IMR-90 (cell line): Measurements from ENCODE around the gene TUBB4A. TPM values are rescaled to one million over a fixed set of nuclear protein-coding genes. Genes with fewer than 3 reads are reported as not detected.

Experiments
- ATAC-seq: fragments of 200-7000 bp; cut with Tn5 transposase; 2 replicates; pipeline ENCODE4 v1.9.1; 2020; ENCODE audit warnings: low read depth, mild to moderate bottlenecking, moderate library complexity
- BruUV-seq: library from RNA; stranded (reverse); fragments of 400-500 nt; replicated peaks from 2 replicates; lab custom pipeline; 2021; lab: Mats Ljungman, UMichigan
- CTCF ChIA-PET: fragments of 300-600 bp; formaldehyde crosslinking; extraction: SDS; loops from one replicate; lab custom pipeline; 2021; ENCODE audit warnings: antibody characterized with exemption; lab: Yijun Ruan, JAX
- POLR2A ChIA-PET: fragments of 300-600 bp; sonication (Branson Sonifier 250); formaldehyde crosslinking; loops from one replicate; lab custom pipeline; 2022; ENCODE audit warnings: antibody characterized with exemption; ENCODE audit not compliant: unreplicated experiment; lab: Charles Lee
- DNase-seq: peaks from one replicate; pipeline ENCODE4 v3.0.0; 2013
- H2AFZ ChIP-seq: replicated peaks from 2 replicates; pipeline ENCODE3; 2013; ENCODE audit warnings: low read length, mild to moderate bottlenecking; ENCODE audit not compliant: poor library complexity
- H2AK5ac ChIP-seq: 2 replicates; pipeline ENCODE4 v1.6.1; 2013; ENCODE audit warnings: low read depth, low read length, inconsistent platforms
- H2AK9ac ChIP-seq: replicated peaks from 2 replicates; pipeline ENCODE3; 2013; ENCODE audit warnings: mild to moderate bottlenecking, low read depth, low read length, moderate library complexity; ENCODE audit not compliant: poor library complexity
- H2BK120ac ChIP-seq: 2 replicates; pipeline ENCODE4 v1.6.1; 2013; ENCODE audit warnings: low read depth, low read length, inconsistent platforms
- H2BK15ac ChIP-seq: 3 replicates; pipeline ENCODE4 v1.6.1; 2013; ENCODE audit warnings: low read depth, low read length, inconsistent platforms
- H2BK20ac ChIP-seq: 2 replicates; pipeline ENCODE4 v1.6.1; 2013; ENCODE audit warnings: low read depth, mild to moderate bottlenecking, inconsistent platforms, low read length, moderate library complexity
- H2BK5ac ChIP-seq: 2 replicates; pipeline ENCODE4 v1.6.1; 2013; ENCODE audit warnings: mild to moderate bottlenecking, low read depth, low read length, inconsistent platforms; ENCODE audit not compliant: poor library complexity, severe bottlenecking
- H3K14ac ChIP-seq: replicated peaks from 2 replicates; pipeline ENCODE4 v1.6.1; 2013; ENCODE audit warnings: low read depth, low read length, inconsistent platforms
- H3K18ac ChIP-seq: 2 replicates; pipeline ENCODE4 v1.6.1; 2013; ENCODE audit warnings: low read depth, low read length, control low read depth
- H3K23ac ChIP-seq: 2 replicates; pipeline ENCODE4 v1.6.1; 2013; ENCODE audit warnings: low read depth, low read length, inconsistent platforms
- H3K27ac ChIP-seq: 2 replicates; pipeline ENCODE4 v1.5.1; 2013; ENCODE audit warnings: mild to moderate bottlenecking, control low read depth, low read length; ENCODE audit not compliant: insufficient read depth
- H3K27me3 ChIP-seq: 2 replicates; pipeline ENCODE4 v1.6.1; 2013; ENCODE audit warnings: low read length; ENCODE audit not compliant: control insufficient read depth, insufficient read depth
- H3K36me3 ChIP-seq: 2 replicates; pipeline ENCODE4 v1.6.1; 2013; ENCODE audit warnings: low read length, mixed read lengths; ENCODE audit not compliant: control insufficient read depth, insufficient read depth
- H3K4ac ChIP-seq: 2 replicates; pipeline ENCODE4 v1.6.1; 2013; ENCODE audit warnings: low read depth, low read length, inconsistent platforms
- H3K4me1 ChIP-seq: 2 replicates; pipeline ENCODE4 v1.6.1; 2013; ENCODE audit warnings: low read length, mixed read lengths; ENCODE audit not compliant: control insufficient read depth, insufficient read depth
- H3K4me2 ChIP-seq: 2 replicates; pipeline ENCODE4 v1.6.1; 2013; ENCODE audit warnings: low read depth, mild to moderate bottlenecking, control low read depth, low read length, moderate library complexity
- H3K4me3 ChIP-seq: 2 replicates; pipeline ENCODE4 v1.5.1; 2013; ENCODE audit warnings: low read depth, mild to moderate bottlenecking, control low read depth, low read length, moderate library complexity; ENCODE audit not compliant: insufficient read depth
- H3K56ac ChIP-seq: 2 replicates; pipeline ENCODE4 v1.6.1; 2013; ENCODE audit warnings: low read length, inconsistent platforms; ENCODE audit not compliant: insufficient read depth; ENCODE audit errors: extremely low read depth
- H3K79me1 ChIP-seq, 2 experiments: 2 replicates each; pipeline ENCODE4 v1.6.1; 2013; ENCODE audit warnings: low read length in 2 of 2, inconsistent platforms in 1 of 2, low read depth in 1 of 2
- H3K9ac ChIP-seq: 2 replicates; pipeline ENCODE4 v1.6.1; 2013; ENCODE audit warnings: low read depth, low read length, control low read depth
- H3K9me1 ChIP-seq: 2 replicates; pipeline ENCODE4 v1.6.1; 2013; ENCODE audit warnings: low read length, inconsistent platforms; ENCODE audit not compliant: insufficient read depth
- H3K9me3 ChIP-seq: 2 replicates; pipeline ENCODE4 v1.6.1; 2013; ENCODE audit warnings: low read length; ENCODE audit not compliant: control insufficient read depth, insufficient read depth
- H4K20me1 ChIP-seq: 2 replicates; pipeline ENCODE4 v1.6.1; 2013; ENCODE audit warnings: low read length, inconsistent platforms; ENCODE audit not compliant: insufficient read depth
- H4K5ac ChIP-seq: 2 replicates; pipeline ENCODE4 v1.6.1; 2013; ENCODE audit warnings: mild to moderate bottlenecking, low read depth, low read length, control low read depth
- H4K8ac ChIP-seq, 2 experiments: 2 replicates each; pipeline ENCODE4 v1.6.1; 2013; ENCODE audit warnings: low read depth in 2 of 2, low read length in 2 of 2, control low read depth in 1 of 2, inconsistent platforms in 1 of 2
- H4K91ac ChIP-seq: 2 replicates; pipeline ENCODE4 v1.6.1; 2013; ENCODE audit warnings: low read depth, low read length, inconsistent platforms; ENCODE audit not compliant: insufficient read depth
- BHLHE40 ChIP-seq: fragments of 150-350 bp; IDR thresholded peaks from 2 replicates; pipeline ENCODE4 v1.6.1; 2016; ENCODE audit warnings: mild to moderate bottlenecking, low read depth, low read length
- CEBPB ChIP-seq: IDR thresholded peaks from 2 replicates; pipeline ENCODE4 v1.6.1; 2012; ENCODE audit warnings: low read depth, low read length, improper control_type of control experiment
- CHD1 ChIP-seq: IDR thresholded peaks from 2 replicates; pipeline ENCODE4 v1.6.1; 2012; ENCODE audit warnings: low read depth, low read length, improper control_type of control experiment
- CTCF ChIP-seq: conservative IDR thresholded peaks from 2 replicates; pipeline ENCODE4 v1.5.1; 2012; ENCODE audit warnings: mild to moderate bottlenecking, low read depth, low read length, improper control_type of control experiment
- ELK1 ChIP-seq: fragments of 150-350 bp; IDR thresholded peaks from 2 replicates; pipeline ENCODE4 v1.6.1; 2016; ENCODE audit warnings: low read depth, mild to moderate bottlenecking, low read length, moderate library complexity, borderline replicate concordance
- FOS ChIP-seq: fragments of 150-350 bp; IDR thresholded peaks from 2 replicates; pipeline ENCODE4 v1.6.1; 2016; ENCODE audit warnings: low read depth, low read length
- MAFK ChIP-seq: IDR thresholded peaks from 2 replicates; pipeline ENCODE4 v1.6.1; 2012; ENCODE audit warnings: low read depth, low read length, improper control_type of control experiment
- MAZ ChIP-seq: IDR thresholded peaks from 2 replicates; pipeline ENCODE4 v1.6.1; 2012; ENCODE audit warnings: low read depth, mild to moderate bottlenecking, low read length, improper control_type of control experiment, moderate library complexity, borderline replicate concordance
- MXI1 ChIP-seq: IDR thresholded peaks from 2 replicates; pipeline ENCODE4 v1.6.1; 2012; ENCODE audit warnings: low read depth, mild to moderate bottlenecking, low read length, moderate library complexity, borderline replicate concordance
- NFE2L2 ChIP-seq: fragments of 150-350 bp; IDR thresholded peaks from 2 replicates; pipeline ENCODE4 v1.6.1; 2016; ENCODE audit warnings: low read depth, mild to moderate bottlenecking, low read length
- POLR2A ChIP-seq: IDR thresholded peaks from 2 replicates; pipeline ENCODE4 v1.6.1; 2012; ENCODE audit warnings: mild to moderate bottlenecking, low read depth, low read length
- RAD21 ChIP-seq: IDR thresholded peaks from 2 replicates; pipeline ENCODE4 v1.6.1; 2012; ENCODE audit warnings: low read length, improper control_type of control experiment
- RCOR1 ChIP-seq: IDR thresholded peaks from 2 replicates; pipeline ENCODE4 v1.6.1; 2012; ENCODE audit warnings: mild to moderate bottlenecking, low read length, improper control_type of control experiment; ENCODE audit not compliant: insufficient replicate concordance
- RFX5 ChIP-seq: IDR thresholded peaks from 2 replicates; pipeline ENCODE4 v1.8.0; 2012; ENCODE audit warnings: low read depth, mild to moderate bottlenecking, low read length, moderate library complexity
- SMC3 ChIP-seq: fragments of 150-350 bp; IDR thresholded peaks from 2 replicates; pipeline ENCODE4 v1.6.1; 2016; ENCODE audit warnings: low read depth, mild to moderate bottlenecking, antibody characterized with exemption, low read length, moderate library complexity
- USF2 ChIP-seq: fragments of 150-350 bp; IDR thresholded peaks from 2 replicates; pipeline ENCODE4 v1.6.1; 2017; ENCODE audit warnings: mild to moderate bottlenecking, antibody characterized with exemption, low read length, low read depth
- WGBS, 2 experiments: methylation state at CpG; one replicate each; pipeline versions ENCODE4 v1.1.5 to v1.1.7; 2013; ENCODE audit warnings: missing lambda C conversion rate in 2 of 2; ENCODE audit not compliant: insufficient read length in 1 of 2; ENCODE audit errors: extremely low coverage in 2 of 2; 5-methylcytosine and 5-hydroxymethylcytosine counted together
- dilution Hi-C: fragments of 300-500 bp; cut with HindIII; formaldehyde crosslinking; loops from one replicate; pipeline ENCODE4 v1.14.3; 2018; ENCODE audit warnings: low sequenced_read_pairs; ENCODE audit not compliant: unreplicated experiment
- in situ Hi-C: fragments of 300-500 bp; cut with MboI; formaldehyde crosslinking; loops from 3 replicates; pipeline ENCODE4 v1.14.3; 2019; ENCODE audit warnings: low sequenced_read_pairs, inconsistent platforms, mixed read lengths
- intact Hi-C: fragments of 100-400 bp; cut with micrococcal nuclease; formaldehyde crosslinking; loops from 2 replicates; pipeline ENCODE4 v1.10.0; 2022
- polyA plus RNA-seq, 3 experiments: library from polyadenylated mRNA; depleted of rRNA; stranded (reverse); fragments of >200 nt; gene quantifications; 2 replicates each; pipeline ENCODE4 v1.2.3, GENCODE V29; 2012; ENCODE audit warnings: low replicate concordance in 1 of 3
- total RNA-seq: library from RNA; depleted of rRNA; stranded (reverse); fragments of >200 nt; gene quantifications from 2 replicates; pipeline ENCODE4 v1.2.3, GENCODE V29; 2012

The TUBB4A gene
- total and polyA plus RNA-seq, 2 of the 4 experiments (the other 2 are of a cell fraction): not detected

GRCh38 chr19:6491802-6492592 lies 10.1 kb downstream of the TUBB4A start:
- H3K9me3 ChIP-seq: peaks cover 12% of the 10 kb centered on the region
- H3K27me3 ChIP-seq: no peaks in the 10 kb centered on the region
- intact Hi-C loops (no loop called here), dilution Hi-C loops (no loop called here), in situ Hi-C loops (no loop called here)
- H2BK120ac ChIP-seq: no peak overlapping the region
- no peaks in the 10 kb centered on the region for H3K79me1 ChIP-seq
- no peak overlapping the region for H2BK20ac ChIP-seq
- no peak overlapping the region for H3K14ac ChIP-seq
- no peak overlapping the region for H3K18ac ChIP-seq
- no peak overlapping the region for H2AFZ ChIP-seq
- no peak overlapping the region for H4K8ac ChIP-seq
- no peak for TF ChIP-seq MAZ
- no peak for TF ChIP-seq NFE2L2
- TF ChIP-seq BHLHE40: no peak
- TF ChIP-seq CEBPB: no peak
- TF ChIP-seq USF2: no peak
- TF ChIP-seq RCOR1: no peak
- no peak for TF ChIP-seq CHD1
- no peak for TF ChIP-seq ELK1
- TF ChIP-seq CTCF: no peak
- no peak for TF ChIP-seq POLR2A
- no peak for TF ChIP-seq MXI1
- TF ChIP-seq RAD21: no peak
- TF ChIP-seq MAFK: no peak
- TF ChIP-seq RFX5: no peak
- no peak for TF ChIP-seq SMC3
- TF ChIP-seq FOS: no peak
- H3K4me2 ChIP-seq: no peak overlapping the region
- DNase-seq (no peak), ATAC-seq (no peak)
- H3K27ac ChIP-seq: no peak overlapping the region
- ChIA-PET CTCF (interaction anchor here (0.6 kb wide), 1 partner anchor 844 kb away, joined by 4 read pairs; no protein-coding TSS in a partner anchor), POLR2A (no interaction called here)
- H4K20me1 ChIP-seq: no peaks in the 10 kb centered on the region
- H2BK15ac ChIP-seq: no peak overlapping the region
- H3K9me1 ChIP-seq: no peaks in the 10 kb centered on the region
- H3K23ac ChIP-seq: no peak overlapping the region
- no peaks in the 10 kb centered on the region for H3K4me1 ChIP-seq
- no peak overlapping the region for H2AK9ac ChIP-seq
- BruUV-seq: no TSS peak
- no peaks in the 10 kb centered on the region for H3K36me3 ChIP-seq
- no peak overlapping the region for H2AK5ac ChIP-seq
- H3K56ac ChIP-seq: no peak overlapping the region
- H3K4me3 ChIP-seq: no peak overlapping the region
- no peak overlapping the region for H4K5ac ChIP-seq
- H3K4ac ChIP-seq: no peak overlapping the region
- WGBS, 2 experiments: no CpG with 5 or more reads among the region's 4 CpGs
- H2BK5ac ChIP-seq: no peak overlapping the region
- no peak overlapping the region for H3K9ac ChIP-seq
- no peak overlapping the region for H4K91ac ChIP-seq
